Measurements from ENCODE around the gene ZNF407. TPM values are rescaled to one million over a fixed set of nuclear protein-coding genes. Genes with fewer than 3 reads are reported as not detected.

ZNF407 gene
- total RNA-seq, 1 donor from 2014 or later, result 10.6 TPM

- intact Hi-C loops (cut with micrococcal nuclease), result no loop called here
- no peaks in the 10 kb centered on the region for H3K27me3 ChIP-seq (ENCODE audit: low read depth)
- TF ChIP-seq CTCF (IDR thresholded peaks at IDR 0.05; ENCODE audit: borderline replicate concordance), result no peak
- no peaks in the 10 kb centered on the region for H3K9me3 ChIP-seq (replicated peaks)
- no peak overlapping the region for H3K27ac ChIP-seq (replicated peaks)
- no peaks in the 10 kb centered on the region for H3K36me3 ChIP-seq
- no peak overlapping the region for H3K4me3 ChIP-seq
- peaks cover 15% of the 10 kb centered on the region for H3K4me1 ChIP-seq
- no peak for DNase-seq
These were observed 22.8 kb upstream of the ZNF407 start for GRCh38 chr18:74574916-74575315.

- Histone ChIP-seq H3K27me3 (ENCODE audit: low read depth) (no peaks in the 10 kb centered on the region), H3K4me1 (peaks cover 16% of the 10 kb centered on the region), H3K27ac (replicated peaks) (no peak overlapping the region), H3K9me3 (replicated peaks) (no peaks in the 10 kb centered on the region), H3K36me3 (no peaks in the 10 kb centered on the region), H3K4me3 (no peak overlapping the region)
- intact Hi-C loops (cut with micrococcal nuclease), result no loop called here
- no peak for TF ChIP-seq CTCF (IDR thresholded peaks at IDR 0.05; ENCODE audit: borderline replicate concordance)
- no peak for DNase-seq
These were observed 20.7 kb upstream of the ZNF407 start for GRCh38 chr18:74577019-74577418.

- Histone ChIP-seq H3K9me3 (replicated peaks) (no peaks in the 10 kb centered on the region), H3K27ac (replicated peaks) (no peak overlapping the region), H3K27me3 (ENCODE audit: low read depth) (no peaks in the 10 kb centered on the region), H3K4me3 (no peak overlapping the region), H3K4me1 (peaks cover 14% of the 10 kb centered on the region), H3K36me3 (no peaks in the 10 kb centered on the region)
- intact Hi-C loops (cut with micrococcal nuclease), result no loop called here
- DNase-seq, result no peak
- no peak for TF ChIP-seq CTCF (IDR thresholded peaks at IDR 0.05; ENCODE audit: borderline replicate concordance)
These were observed 18.1 kb upstream of the ZNF407 start for GRCh38 chr18:74579496-74580065.

- no peak for TF ChIP-seq CTCF (IDR thresholded peaks at IDR 0.05; ENCODE audit: borderline replicate concordance)
- Histone ChIP-seq H3K4me3 (no peak overlapping the region), H3K36me3 (no peaks in the 10 kb centered on the region), H3K27ac (replicated peaks) (no peak overlapping the region), H3K4me1 (peaks cover 14% of the 10 kb centered on the region), H3K9me3 (replicated peaks) (no peaks in the 10 kb centered on the region), H3K27me3 (ENCODE audit: low read depth) (no peaks in the 10 kb centered on the region)
- intact Hi-C loops (cut with micrococcal nuclease), result no loop called here
- no peak for DNase-seq
These were observed 15.0 kb upstream of the ZNF407 start for GRCh38 chr18:74582642-74583041.

GRCh38 chr18:74587441-74587840 is 10.2 kb upstream of the ZNF407 start:
- H3K4me1 ChIP-seq, result no peaks in the 10 kb centered on the region
- no peaks in the 10 kb centered on the region for H3K27me3 ChIP-seq (ENCODE audit: low read depth)

More at GRCh38 chr18:74587441-74587840, 10.2 kb upstream of the ZNF407 start:
- intact Hi-C loops (cut with micrococcal nuclease), result no loop called here
- no peak for DNase-seq
- no peaks in the 10 kb centered on the region for H3K9me3 ChIP-seq (replicated peaks)
- H3K4me3 ChIP-seq, result no peak overlapping the region
- H3K36me3 ChIP-seq, result peaks cover 4% of the 10 kb centered on the region
- TF ChIP-seq CTCF (IDR thresholded peaks at IDR 0.05; ENCODE audit: borderline replicate concordance), result no peak
- H3K27ac ChIP-seq (replicated peaks), result no peak overlapping the region
